ENCODE measurements around the gene SNX5. TPM values are rescaled to one million over a fixed set of nuclear protein-coding genes. Genes with fewer than 3 reads are reported as not detected.
A peak's percentile ranks its signal among the peaks of the same experiment; 100 is the strongest.

SNX5 gene
- total and polyA plus RNA-seq, 2 of the 13 experiments (the other 11 are each of a cell fraction or from before 2014, with no cell fraction given), result 664 to 1,040 TPM

DNA sequence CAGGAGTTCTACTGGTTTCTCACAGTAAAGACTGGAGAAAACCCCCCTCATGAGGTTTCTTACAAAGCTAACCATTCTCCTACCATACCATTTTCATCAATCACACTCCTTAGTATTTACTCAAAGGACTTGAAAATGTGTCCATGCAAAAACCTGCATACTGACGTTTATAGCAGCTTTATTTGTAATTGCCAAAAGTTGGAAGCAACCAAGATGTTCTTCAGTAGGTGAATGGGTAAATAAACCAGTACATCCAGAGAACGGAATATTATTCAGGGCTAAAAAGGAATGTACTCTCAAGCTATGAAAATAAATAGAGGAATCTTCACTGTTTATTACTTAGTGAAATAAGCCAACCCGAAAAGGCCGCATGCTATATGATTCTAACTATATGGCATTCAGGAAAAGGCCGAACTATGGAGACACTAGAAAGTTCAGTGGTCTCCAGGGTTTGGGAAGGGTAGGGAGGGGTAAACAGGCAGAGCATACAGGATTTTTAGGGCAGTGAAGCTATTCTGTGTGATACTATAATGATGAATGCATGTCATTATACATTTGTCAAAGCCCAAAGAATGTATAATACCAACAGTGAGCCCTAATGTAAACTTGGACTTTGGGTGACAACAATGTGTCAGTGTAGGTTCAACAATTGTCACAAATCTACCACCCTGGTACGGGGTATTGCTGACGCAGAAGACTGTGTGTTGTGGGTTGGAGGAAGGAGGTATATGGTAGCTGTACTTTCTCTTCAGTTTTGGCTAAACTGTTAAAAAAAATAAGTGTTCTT, 50.6 kb downstream of the SNX5 start (continued):
- TF ChIP-seq ZNF441 (CRISPR knock-in tag; IDR thresholded peaks at IDR 0.05; ENCODE audit: borderline replicate concordance), result no peak
- no peak for TF ChIP-seq ARHGAP35 (CRISPR knock-in tag; IDR thresholded peaks at IDR 0.05; ENCODE audit: borderline replicate concordance)
- TF ChIP-seq GPN1 (CRISPR knock-in tag; IDR thresholded peaks at IDR 0.05; ENCODE audit: borderline replicate concordance), result no peak
- no peak for TF ChIP-seq PAF1 (CRISPR knock-in tag; IDR thresholded peaks at IDR 0.05)
- TF ChIP-seq, protein P1, sequence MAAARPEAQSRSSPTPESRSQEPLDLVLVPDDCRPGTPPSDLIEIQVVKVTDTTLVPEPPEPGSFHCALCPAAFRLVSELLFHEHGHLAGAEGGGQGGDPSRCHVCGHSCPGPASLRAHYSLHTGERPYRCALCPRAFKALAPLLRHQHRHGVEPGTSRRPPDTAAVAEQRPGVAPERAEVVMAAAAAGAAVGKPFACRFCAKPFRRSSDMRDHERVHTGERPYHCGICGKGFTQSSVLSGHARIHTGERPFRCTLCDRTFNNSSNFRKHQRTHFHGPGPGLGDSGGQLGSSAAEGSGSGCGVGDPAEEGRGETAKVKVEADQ (CRISPR knock-in tag; IDR thresholded peaks at IDR 0.05; ENCODE audit: borderline replicate concordance), result no peak
- TF ChIP-seq FOXC1 (CRISPR knock-in tag; IDR thresholded peaks at IDR 0.05; ENCODE audit: borderline replicate concordance), result no peak
- TF ChIP-seq CBX5 (CRISPR knock-in tag; IDR thresholded peaks at IDR 0.05; ENCODE audit: borderline replicate concordance), result no peak
- peak; percentile 58 for TF ChIP-seq MAFF (IDR thresholded peaks at IDR 0.05; ENCODE audit: low read depth, low read length)
- TF ChIP-seq ZNF558 (CRISPR knock-in tag; IDR thresholded peaks at IDR 0.05; ENCODE audit: borderline replicate concordance), result no peak
- TF ChIP-seq SIN3A (IDR thresholded peaks at IDR 0.05; ENCODE audit: borderline replicate concordance, low read depth, low read length), result no peak
- TF ChIP-seq ZNF136 (CRISPR knock-in tag; IDR thresholded peaks at IDR 0.05; ENCODE audit: low read depth), result no peak
- TF ChIP-seq ZEB1 (IDR thresholded peaks at IDR 0.05; ENCODE audit: insufficient replicate concordance, low read depth), result no peak
- TF ChIP-seq FOSL2 (CRISPR knock-in tag; IDR thresholded peaks at IDR 0.05), result peak; percentile 62
- no peak for TF ChIP-seq KMT2A (CRISPR knock-in tag; IDR thresholded peaks at IDR 0.05)
- no peak for TF ChIP-seq STAG1 (CRISPR knock-in tag; IDR thresholded peaks at IDR 0.05)
- TF ChIP-seq, protein P2, sequence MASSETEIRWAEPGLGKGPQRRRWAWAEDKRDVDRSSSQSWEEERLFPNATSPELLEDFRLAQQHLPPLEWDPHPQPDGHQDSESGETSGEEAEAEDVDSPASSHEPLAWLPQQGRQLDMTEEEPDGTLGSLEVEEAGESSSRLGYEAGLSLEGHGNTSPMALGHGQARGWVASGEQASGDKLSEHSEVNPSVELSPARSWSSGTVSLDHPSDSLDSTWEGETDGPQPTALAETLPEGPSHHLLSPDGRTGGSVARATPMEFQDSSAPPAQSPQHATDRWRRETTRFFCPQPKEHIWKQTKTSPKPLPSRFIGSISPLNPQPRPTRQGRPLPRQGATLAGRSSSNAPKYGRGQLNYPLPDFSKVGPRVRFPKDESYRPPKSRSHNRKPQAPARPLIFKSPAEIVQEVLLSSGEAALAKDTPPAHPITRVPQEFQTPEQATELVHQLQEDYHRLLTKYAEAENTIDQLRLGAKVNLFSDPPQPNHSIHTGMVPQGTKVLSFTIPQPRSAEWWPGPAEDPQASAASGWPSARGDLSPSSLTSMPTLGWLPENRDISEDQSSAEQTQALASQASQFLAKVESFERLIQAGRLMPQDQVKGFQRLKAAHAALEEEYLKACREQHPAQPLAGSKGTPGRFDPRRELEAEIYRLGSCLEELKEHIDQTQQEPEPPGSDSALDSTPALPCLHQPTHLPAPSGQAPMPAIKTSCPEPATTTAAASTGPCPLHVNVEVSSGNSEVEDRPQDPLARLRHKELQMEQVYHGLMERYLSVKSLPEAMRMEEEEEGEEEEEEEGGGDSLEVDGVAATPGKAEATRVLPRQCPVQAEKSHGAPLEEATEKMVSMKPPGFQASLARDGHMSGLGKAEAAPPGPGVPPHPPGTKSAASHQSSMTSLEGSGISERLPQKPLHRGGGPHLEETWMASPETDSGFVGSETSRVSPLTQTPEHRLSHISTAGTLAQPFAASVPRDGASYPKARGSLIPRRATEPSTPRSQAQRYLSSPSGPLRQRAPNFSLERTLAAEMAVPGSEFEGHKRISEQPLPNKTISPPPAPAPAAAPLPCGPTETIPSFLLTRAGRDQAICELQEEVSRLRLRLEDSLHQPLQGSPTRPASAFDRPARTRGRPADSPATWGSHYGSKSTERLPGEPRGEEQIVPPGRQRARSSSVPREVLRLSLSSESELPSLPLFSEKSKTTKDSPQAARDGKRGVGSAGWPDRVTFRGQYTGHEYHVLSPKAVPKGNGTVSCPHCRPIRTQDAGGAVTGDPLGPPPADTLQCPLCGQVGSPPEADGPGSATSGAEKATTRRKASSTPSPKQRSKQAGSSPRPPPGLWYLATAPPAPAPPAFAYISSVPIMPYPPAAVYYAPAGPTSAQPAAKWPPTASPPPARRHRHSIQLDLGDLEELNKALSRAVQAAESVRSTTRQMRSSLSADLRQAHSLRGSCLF (CRISPR knock-in tag; IDR thresholded peaks at IDR 0.05; ENCODE audit: borderline replicate concordance), result no peak
- no peak for TF ChIP-seq AGO2 (optimal IDR thresholded peaks at IDR 0.05; ENCODE audit: low read depth, low read length)
- TF ChIP-seq, protein P3, sequence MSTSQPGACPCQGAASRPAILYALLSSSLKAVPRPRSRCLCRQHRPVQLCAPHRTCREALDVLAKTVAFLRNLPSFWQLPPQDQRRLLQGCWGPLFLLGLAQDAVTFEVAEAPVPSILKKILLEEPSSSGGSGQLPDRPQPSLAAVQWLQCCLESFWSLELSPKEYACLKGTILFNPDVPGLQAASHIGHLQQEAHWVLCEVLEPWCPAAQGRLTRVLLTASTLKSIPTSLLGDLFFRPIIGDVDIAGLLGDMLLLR (CRISPR knock-in tag; IDR thresholded peaks at IDR 0.05), result no peak
- TF ChIP-seq TBL1XR1 (IDR thresholded peaks at IDR 0.05; ENCODE audit: borderline replicate concordance, low read length, partially characterized antibody), result peak; percentile 11
- no peak for TF ChIP-seq NKX3-1 (CRISPR knock-in tag; IDR thresholded peaks at IDR 0.05)
- TF ChIP-seq MED1 (CRISPR knock-in tag; IDR thresholded peaks at IDR 0.05), result peak; percentile 46; the same call in 1 of the 2 replicates
- TF ChIP-seq ZNF7 (CRISPR knock-in tag; IDR thresholded peaks at IDR 0.05), result no peak
- no peak for TF ChIP-seq ATF7 (IDR thresholded peaks at IDR 0.05)
- TF ChIP-seq ATF7 (CRISPR knock-in tag; IDR thresholded peaks at IDR 0.05), result no peak
- no peak for TF ChIP-seq MIER2 (CRISPR knock-in tag; IDR thresholded peaks at IDR 0.05)
- no peak for TF ChIP-seq HNRNPK (IDR thresholded peaks at IDR 0.05; ENCODE audit: low read depth, low read length, poor library complexity, severe bottlenecking)
